Nephron progenitor cell (in vitro differentiated cells): Measurements from ENCODE around the gene LMNB1.
"Not testable (repeated sequence)": the region's sequence is repeated elsewhere in the genome, so short reads cannot be mapped to it uniquely, and the experiment has no call there.

ENCODE experiments used
- DNase-seq: peaks from one replicate; pipeline ENCODE4 v3.0.0; 2021
- H3K27ac Mint-ChIP-seq: 2 replicates; pipeline ENCODE4 v1.8.0; 2021; ENCODE audit warnings: mild to moderate bottlenecking, moderate library complexity, mixed read lengths
- H3K27me3 Mint-ChIP-seq: 2 replicates; pipeline ENCODE4 v1.8.0; 2021; ENCODE audit warnings: mild to moderate bottlenecking, low read depth, mixed read lengths; ENCODE audit not compliant: poor library complexity
- H3K36me3 Mint-ChIP-seq: 2 replicates; pipeline ENCODE4 v1.8.0; 2021; ENCODE audit warnings: low read depth, mixed read lengths
- H3K4me1 Mint-ChIP-seq: 2 replicates; pipeline ENCODE4 v1.8.0; 2021; ENCODE audit warnings: mixed read lengths
- H3K4me3 Mint-ChIP-seq: 2 replicates; pipeline ENCODE4 v1.8.0; 2021; ENCODE audit warnings: mild to moderate bottlenecking, moderate library complexity, mixed read lengths
- H3K9me3 Mint-ChIP-seq: 2 replicates; pipeline ENCODE4 v1.8.0; 2021; ENCODE audit warnings: mild to moderate bottlenecking, moderate library complexity, mixed read lengths
- TF ChIP-seq, protein P1 (sequence below): fragments of 200-600 bp; sonication (generic); IDR thresholded peaks from 2 replicates; pipeline ENCODE4 v1.5.0; 2021; ENCODE audit warnings: antibody characterized with exemption

LMNB1 gene, protein sequence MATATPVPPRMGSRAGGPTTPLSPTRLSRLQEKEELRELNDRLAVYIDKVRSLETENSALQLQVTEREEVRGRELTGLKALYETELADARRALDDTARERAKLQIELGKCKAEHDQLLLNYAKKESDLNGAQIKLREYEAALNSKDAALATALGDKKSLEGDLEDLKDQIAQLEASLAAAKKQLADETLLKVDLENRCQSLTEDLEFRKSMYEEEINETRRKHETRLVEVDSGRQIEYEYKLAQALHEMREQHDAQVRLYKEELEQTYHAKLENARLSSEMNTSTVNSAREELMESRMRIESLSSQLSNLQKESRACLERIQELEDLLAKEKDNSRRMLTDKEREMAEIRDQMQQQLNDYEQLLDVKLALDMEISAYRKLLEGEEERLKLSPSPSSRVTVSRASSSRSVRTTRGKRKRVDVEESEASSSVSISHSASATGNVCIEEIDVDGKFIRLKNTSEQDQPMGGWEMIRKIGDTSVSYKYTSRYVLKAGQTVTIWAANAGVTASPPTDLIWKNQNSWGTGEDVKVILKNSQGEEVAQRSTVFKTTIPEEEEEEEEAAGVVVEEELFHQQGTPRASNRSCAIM

DNA sequence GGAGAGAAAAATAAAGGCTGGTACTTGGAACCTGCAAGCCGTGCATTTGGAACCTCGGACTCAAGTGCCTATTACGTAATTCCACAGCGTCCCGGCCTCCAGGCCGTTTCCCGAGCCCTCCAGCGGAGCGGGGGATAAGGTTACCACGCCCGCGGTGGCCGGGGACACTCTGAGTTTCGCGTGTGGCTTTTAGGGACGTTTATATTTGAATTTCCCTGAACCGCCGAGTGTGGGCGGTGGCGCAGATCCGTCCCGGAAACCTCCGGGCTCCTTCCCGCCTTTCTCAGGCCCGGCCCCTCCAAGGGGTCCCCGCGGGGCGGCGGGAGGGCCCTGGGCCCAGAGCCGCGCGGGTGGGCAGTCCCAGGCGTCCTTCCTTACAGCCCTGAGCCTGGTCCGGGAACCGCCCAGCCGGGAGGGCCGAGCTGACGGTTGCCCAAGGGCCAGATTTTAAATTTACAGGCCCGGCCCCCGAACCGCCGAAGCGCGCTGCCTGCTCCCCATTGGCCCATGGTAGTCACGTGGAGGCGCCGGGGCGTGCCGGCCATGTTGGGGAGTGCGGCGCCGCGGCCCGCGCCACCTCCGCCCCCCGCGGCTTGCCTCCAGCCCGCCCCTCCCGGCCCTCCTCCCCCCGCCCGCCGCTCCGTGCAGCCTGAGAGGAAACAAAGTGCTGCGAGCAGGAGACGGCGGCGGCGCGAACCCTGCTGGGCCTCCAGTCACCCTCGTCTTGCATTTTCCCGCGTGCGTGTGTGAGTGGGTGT, at the start of gene LMNB1:
TSS of gene LMNB1 (plus strand) at position 638 of the 758 bp plus-strand sequence. CDS start 373 bp downstream, outside the sequence.
- TF ChIP-seq, protein P1, sequence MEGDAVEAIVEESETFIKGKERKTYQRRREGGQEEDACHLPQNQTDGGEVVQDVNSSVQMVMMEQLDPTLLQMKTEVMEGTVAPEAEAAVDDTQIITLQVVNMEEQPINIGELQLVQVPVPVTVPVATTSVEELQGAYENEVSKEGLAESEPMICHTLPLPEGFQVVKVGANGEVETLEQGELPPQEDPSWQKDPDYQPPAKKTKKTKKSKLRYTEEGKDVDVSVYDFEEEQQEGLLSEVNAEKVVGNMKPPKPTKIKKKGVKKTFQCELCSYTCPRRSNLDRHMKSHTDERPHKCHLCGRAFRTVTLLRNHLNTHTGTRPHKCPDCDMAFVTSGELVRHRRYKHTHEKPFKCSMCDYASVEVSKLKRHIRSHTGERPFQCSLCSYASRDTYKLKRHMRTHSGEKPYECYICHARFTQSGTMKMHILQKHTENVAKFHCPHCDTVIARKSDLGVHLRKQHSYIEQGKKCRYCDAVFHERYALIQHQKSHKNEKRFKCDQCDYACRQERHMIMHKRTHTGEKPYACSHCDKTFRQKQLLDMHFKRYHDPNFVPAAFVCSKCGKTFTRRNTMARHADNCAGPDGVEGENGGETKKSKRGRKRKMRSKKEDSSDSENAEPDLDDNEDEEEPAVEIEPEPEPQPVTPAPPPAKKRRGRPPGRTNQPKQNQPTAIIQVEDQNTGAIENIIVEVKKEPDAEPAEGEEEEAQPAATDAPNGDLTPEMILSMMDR, result no peak
- H3K27me3 Mint-ChIP-seq, result no peaks in the 10 kb centered on the region
- H3K9me3 Mint-ChIP-seq, result peaks cover 19% of the 10 kb centered on the region
- H3K27ac Mint-ChIP-seq, result peak within 1 kb of the TSS; percentile 99
- peaks cover 24% of the 10 kb centered on the region for H3K36me3 Mint-ChIP-seq
- peaks cover 29% of the 10 kb centered on the region for H3K4me1 Mint-ChIP-seq
- peak within 1 kb of the TSS; percentile 95 for H3K4me3 Mint-ChIP-seq
- DNase-seq, result peak; percentile 96

DNA sequence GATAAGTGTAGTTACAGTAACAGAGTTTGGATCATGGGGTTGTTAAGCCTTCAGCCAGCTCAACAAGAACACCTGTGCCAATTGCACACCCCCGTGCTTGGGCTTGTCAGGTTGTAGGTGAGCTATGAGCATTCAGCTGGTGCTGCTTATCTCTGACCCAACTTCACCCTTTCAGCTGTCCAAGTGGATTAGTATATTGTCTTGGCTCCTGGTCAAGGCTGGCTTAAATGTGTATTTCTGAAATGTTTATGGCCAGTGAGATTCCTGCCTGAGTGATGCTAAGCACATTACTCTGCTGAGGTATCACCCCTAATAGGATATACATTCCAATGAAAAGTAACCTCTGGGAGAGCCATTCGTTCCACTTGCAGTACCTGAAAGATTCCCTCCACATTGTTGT, 44.2 kb upstream of the LMNB1 start:
- Mint-ChIP-seq H3K4me3 (no peak overlapping the region), H3K9me3 (no peaks in the 10 kb centered on the region), H3K27ac (no peak overlapping the region), H3K36me3 (no peaks in the 10 kb centered on the region), H3K4me1 (peaks cover 6% of the 10 kb centered on the region), H3K27me3 (no peaks in the 10 kb centered on the region)
- no peak for DNase-seq
- TF ChIP-seq, protein P1, result no peak

DNA sequence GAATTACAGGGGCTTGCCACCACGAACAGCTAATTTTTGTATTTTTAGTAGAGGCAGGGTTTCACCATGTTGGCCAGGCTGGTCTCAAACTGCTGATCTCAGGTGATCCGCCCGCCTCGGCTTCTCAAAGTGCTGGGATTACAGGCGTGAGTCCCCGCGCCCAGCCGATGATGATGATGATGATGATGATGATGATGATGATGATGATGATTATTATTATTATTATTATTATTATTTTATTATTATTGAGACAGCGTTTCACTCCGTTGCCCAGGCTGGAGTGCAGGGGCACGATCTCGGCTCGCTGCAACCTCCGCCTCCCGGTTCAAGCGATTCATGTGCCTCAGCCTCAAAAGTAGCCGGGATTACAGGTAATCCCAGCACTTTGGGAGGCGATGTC, 42.4 kb upstream of the LMNB1 start:
- H3K36me3 Mint-ChIP-seq, H3K27ac Mint-ChIP-seq, H3K9me3 Mint-ChIP-seq, H3K4me1 Mint-ChIP-seq, H3K27me3 Mint-ChIP-seq, DNase-seq, H3K4me3 Mint-ChIP-seq: not testable (repeated sequence)

DNA sequence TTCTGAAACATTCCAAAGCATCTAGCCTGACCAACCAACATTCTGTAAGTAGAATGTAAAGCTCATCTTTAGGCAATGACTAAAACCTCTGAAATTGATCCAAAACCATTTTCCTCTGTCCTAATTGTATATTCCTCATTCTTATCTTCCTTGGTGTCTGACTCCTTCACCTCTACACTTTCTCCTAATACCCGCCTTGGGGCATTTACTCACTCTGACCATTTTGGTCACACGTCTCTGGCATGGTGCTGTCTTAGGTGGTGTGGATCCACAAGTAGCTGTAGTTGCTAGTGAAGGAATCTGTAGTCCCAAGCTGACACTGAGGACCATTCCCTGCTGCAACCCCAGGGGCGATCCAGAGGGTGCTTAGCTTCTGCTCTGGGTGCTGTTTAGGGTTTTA, 40.8 kb upstream of the LMNB1 start:
- peaks cover 6% of the 10 kb centered on the region for H3K4me1 Mint-ChIP-seq
- DNase-seq, result no peak
- H3K9me3 Mint-ChIP-seq, result no peaks in the 10 kb centered on the region
- peak overlapping the region; percentile 91 for H3K27ac Mint-ChIP-seq
- no peaks in the 10 kb centered on the region for H3K27me3 Mint-ChIP-seq
- no peaks in the 10 kb centered on the region for H3K36me3 Mint-ChIP-seq
- no peak overlapping the region for H3K4me3 Mint-ChIP-seq
- TF ChIP-seq, protein P1, result no peak

DNA sequence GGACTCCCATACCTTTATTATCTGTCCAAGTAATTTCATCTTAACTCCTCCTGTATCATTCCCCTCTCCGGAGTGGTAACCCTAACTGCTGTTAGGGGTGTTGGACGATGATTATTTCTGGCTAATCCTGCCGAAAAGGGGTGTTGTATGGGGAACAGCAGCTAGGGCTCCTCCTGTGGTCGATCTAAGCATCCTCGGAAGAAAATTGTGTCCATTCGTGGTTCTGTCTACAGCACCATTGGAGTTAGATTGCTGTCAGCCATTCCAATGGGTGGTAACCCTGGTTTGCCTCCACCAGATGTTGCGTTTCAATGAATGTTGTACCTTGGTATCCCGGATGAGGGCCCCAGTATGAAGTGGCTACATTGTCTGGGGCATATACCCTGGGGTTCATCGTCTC, 35.6 kb upstream of the LMNB1 start:
- no peak for DNase-seq
- no peaks in the 10 kb centered on the region for H3K36me3 Mint-ChIP-seq
- TF ChIP-seq, protein P1, result no peak
- H3K9me3 Mint-ChIP-seq, result no peaks in the 10 kb centered on the region
- H3K4me1 Mint-ChIP-seq, result peaks cover 17% of the 10 kb centered on the region
- H3K4me3 Mint-ChIP-seq, result no peak overlapping the region
- H3K27me3 Mint-ChIP-seq, result no peaks in the 10 kb centered on the region
- H3K27ac Mint-ChIP-seq, result no peak overlapping the region

DNA sequence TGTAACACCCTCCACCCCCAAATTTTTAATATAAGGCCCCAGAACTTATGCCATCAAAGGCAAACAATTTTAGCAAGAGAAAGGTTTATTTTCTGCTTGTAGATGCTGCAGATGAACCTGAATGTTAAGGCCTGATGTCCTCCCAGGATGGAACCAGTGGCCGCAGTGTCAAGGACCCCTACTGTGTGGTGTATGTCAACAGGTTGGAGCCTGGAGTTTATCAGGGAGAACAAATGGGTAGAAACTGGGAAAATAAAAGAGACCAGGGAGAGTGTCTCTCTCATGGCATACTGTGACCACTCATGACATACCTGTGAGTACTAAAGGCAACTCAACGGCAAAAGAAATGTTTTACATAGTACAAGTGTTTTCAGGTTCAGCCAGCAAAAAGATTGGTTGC, 34.5 kb upstream of the LMNB1 start:
- Mint-ChIP-seq H3K4me1 (peaks cover 25% of the 10 kb centered on the region), H3K9me3 (no peaks in the 10 kb centered on the region), H3K36me3 (no peaks in the 10 kb centered on the region), H3K27ac (no peak overlapping the region), H3K4me3 (no peak overlapping the region), H3K27me3 (peaks cover 4% of the 10 kb centered on the region)
- TF ChIP-seq, protein P1, result no peak
- DNase-seq, result no peak
